Measurements from ENCODE around the gene SPSB2. TPM values are rescaled to one million over a fixed set of nuclear protein-coding genes. Genes with fewer than 3 reads are reported as not detected.

Gene SPSB2
- total RNA-seq, 4 donors from 2014 or later, result 6.8 to 14.7 (median 11.5) TPM

DNA sequence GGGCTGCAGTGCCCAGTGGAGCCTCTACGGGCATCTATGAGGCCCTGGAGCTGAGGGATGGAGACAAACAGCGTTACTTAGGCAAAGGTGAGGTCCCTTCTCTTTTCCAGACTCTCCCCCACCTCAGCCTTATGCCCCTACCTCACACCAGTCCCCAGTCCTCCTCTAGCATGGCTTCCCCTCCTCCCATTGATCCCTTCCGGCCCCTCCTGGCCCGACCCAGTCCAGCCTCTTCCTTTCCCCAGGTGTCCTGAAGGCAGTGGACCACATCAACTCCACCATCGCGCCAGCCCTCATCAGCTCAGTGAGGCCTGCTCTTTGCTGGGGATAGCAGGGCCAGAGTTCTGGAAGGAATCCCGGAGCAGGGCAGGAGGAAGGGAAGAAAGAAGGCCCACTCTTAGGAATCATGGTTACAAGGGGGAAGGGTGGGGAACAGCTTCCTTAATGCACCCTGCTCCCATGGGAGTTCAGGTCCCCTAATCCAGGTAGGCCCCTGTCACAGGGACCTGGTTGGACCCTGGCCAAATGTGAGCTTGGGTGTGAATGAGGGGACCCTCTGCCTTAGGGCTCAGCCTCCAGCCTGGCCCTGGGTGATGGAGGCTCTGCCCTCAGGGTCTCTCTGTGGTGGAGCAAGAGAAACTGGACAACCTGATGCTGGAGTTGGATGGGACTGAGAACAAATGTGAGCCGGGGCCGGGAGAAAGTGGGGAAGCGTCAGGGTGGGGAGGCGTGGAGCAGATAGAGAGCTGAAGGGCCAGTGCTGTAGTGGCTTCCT is 43.5 kb upstream of the SPSB2 start:
- DNase-seq (ENCODE audit: low spot score in 2 of 2), result no peak
- 91 to 94% methylated on average over 11 of the region's 11 CpGs for WGBS, 2 donors
- no peak overlapping the region for H3K4me3 ChIP-seq (ENCODE audit: low read depth, poor library complexity, severe bottlenecking)
- no peak for TF ChIP-seq POLR2A (IDR thresholded peaks at IDR 0.05)
- TF ChIP-seq, protein P1, sequence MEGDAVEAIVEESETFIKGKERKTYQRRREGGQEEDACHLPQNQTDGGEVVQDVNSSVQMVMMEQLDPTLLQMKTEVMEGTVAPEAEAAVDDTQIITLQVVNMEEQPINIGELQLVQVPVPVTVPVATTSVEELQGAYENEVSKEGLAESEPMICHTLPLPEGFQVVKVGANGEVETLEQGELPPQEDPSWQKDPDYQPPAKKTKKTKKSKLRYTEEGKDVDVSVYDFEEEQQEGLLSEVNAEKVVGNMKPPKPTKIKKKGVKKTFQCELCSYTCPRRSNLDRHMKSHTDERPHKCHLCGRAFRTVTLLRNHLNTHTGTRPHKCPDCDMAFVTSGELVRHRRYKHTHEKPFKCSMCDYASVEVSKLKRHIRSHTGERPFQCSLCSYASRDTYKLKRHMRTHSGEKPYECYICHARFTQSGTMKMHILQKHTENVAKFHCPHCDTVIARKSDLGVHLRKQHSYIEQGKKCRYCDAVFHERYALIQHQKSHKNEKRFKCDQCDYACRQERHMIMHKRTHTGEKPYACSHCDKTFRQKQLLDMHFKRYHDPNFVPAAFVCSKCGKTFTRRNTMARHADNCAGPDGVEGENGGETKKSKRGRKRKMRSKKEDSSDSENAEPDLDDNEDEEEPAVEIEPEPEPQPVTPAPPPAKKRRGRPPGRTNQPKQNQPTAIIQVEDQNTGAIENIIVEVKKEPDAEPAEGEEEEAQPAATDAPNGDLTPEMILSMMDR (IDR thresholded peaks at IDR 0.05), result no peak
- intact Hi-C loops (cut with DNase I; ENCODE audit: low total_unique reads), result no loop called here

DNA sequence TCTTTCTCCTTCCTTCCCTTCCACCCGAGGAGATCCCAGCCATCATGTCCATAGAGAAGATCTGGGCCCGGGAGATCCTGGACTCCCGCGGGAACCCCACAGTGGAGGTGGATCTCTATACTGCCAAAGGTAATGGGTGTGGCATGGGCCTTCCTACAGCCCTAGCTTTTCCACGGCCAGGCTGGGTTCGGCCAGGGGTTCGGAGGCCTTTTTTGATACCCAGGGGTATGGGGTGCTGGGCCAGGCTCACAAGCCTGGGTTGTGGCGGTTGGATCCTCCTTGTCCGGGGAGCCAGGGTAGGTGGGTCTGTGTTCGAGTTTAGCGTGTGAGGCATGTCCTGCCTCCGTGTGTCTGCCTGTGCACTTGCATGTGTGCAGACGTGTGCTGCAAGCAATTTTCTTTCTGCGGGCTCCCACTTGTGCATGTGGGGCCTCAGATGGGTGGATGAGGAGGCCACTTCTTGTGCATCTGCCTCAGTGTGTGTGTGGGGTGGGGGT is 42.7 kb upstream of the SPSB2 start:
- H3K4me3 ChIP-seq (ENCODE audit: low read depth, poor library complexity, severe bottlenecking), result no peak overlapping the region
- no peak for TF ChIP-seq POLR2A (IDR thresholded peaks at IDR 0.05)
- TF ChIP-seq, protein P1 (IDR thresholded peaks at IDR 0.05), result no peak
- 70 to 73% methylated on average over 14 of the region's 14 CpGs for WGBS, 2 donors
- DNase-seq (ENCODE audit: low spot score in 2 of 2), result no peak
- intact Hi-C loops (cut with DNase I; ENCODE audit: low total_unique reads), result no loop called here

GRCh38 chr12:6914947-6915788 is 42.1 kb upstream of the SPSB2 start:
- TF ChIP-seq, protein P1 (IDR thresholded peaks at IDR 0.05), result no peak
- TF ChIP-seq POLR2A (IDR thresholded peaks at IDR 0.05), result no peak
- WGBS, 2 donors, result 10 to 14% methylated on average over 29 of the region's 29 CpGs
- no peak for DNase-seq (ENCODE audit: low spot score in 2 of 2)
- intact Hi-C loops (cut with DNase I; ENCODE audit: low total_unique reads), result no loop called here
- peak overlapping the region; percentile 53 for H3K4me3 ChIP-seq (ENCODE audit: low read depth, poor library complexity, severe bottlenecking)

GRCh38 chr12:6914246-6914946 is 41.3 kb upstream of the SPSB2 start, which contains the start of gene ENO2:
Gene ENO2, plus strand, starts transcription at chr12:6914580. Its CDS starts 1,253 bp downstream, at chr12:6915833.
- DNase-seq (ENCODE audit: low spot score in 2 of 2), result peak; percentile 71 to 97
- H3K4me3 ChIP-seq (ENCODE audit: low read depth, poor library complexity, severe bottlenecking), result peak within 1 kb of the TSS; percentile 53
- 0% methylated on average over 46 to 63 of the region's 68 CpGs for WGBS, 2 donors
- intact Hi-C loops (cut with DNase I; ENCODE audit: low total_unique reads), result no loop called here
- TF ChIP-seq, protein P1 (IDR thresholded peaks at IDR 0.05), result no peak
- TF ChIP-seq POLR2A (IDR thresholded peaks at IDR 0.05), result no peak

DNA sequence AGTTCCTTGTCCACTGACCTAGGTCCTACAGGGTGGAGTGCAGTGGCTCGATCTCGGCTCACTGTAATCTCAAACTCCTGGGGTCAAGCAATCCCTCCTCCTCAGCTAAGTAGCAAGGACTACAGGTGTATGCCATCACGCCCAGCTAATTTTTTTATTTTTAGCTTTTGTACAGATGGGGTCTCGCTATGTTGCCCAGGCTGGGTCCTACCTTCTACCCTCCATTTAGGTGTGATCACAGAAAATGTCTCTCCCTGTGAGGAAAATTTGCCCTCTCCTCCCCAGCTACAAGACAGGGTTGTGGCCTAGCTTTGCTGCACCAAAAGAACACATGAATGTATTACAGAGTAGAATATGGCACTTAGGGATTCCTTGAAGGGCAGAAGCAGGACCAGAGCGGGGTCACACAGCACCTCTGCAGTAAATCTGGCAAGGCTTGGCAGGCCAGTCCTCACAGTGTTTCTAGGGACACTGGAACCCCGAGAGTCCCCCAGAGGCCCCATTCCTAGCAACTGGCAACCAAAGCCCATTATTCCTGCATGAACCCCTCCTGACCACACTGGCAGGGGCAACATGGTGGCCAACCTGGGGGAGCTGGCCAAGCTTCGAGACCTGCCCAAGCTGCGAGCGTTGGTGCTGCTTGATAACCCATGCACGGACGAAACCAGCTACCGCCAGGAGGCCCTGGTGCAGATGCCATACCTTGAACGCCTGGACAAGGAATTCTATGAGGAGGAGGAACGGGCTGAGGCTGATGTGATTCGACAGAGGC is 39.2 kb upstream of the SPSB2 start:
- DNase-seq (ENCODE audit: low spot score in 2 of 2), result no peak
- WGBS, 2 donors, result 91 to 95% methylated on average over 15 of the region's 15 CpGs
- intact Hi-C loops (cut with DNase I; ENCODE audit: low total_unique reads), result no loop called here
- TF ChIP-seq, protein P1 (IDR thresholded peaks at IDR 0.05), result no peak
- H3K4me3 ChIP-seq (ENCODE audit: low read depth, poor library complexity, severe bottlenecking), result no peak overlapping the region
